ENCODE measurements around the gene CHRM5.

The CHRM5 gene

GRCh38 chr15:34102175-34102925, 134.1 kb downstream of the CHRM5 start:
- no peak for DNase-seq

GRCh38 chr15:34106423-34106822, 138.1 kb downstream of the CHRM5 start:
- DNase-seq: no peak

GRCh38 chr15:34107315-34107714, 139.0 kb downstream of the CHRM5 start:
- DNase-seq: no peak

- DNase-seq: peak; percentile 22 to 56
These were observed 141.7 kb downstream of the CHRM5 start for GRCh38 chr15:34109797-34110663.

GRCh38 chr15:34111488-34111887, 143.2 kb downstream of the CHRM5 start:
- DNase-seq: no peak

- DNase-seq: no peak
These were observed 145.9 kb downstream of the CHRM5 start for GRCh38 chr15:34114215-34114614.

- DNase-seq: no peak
These were observed 146.4 kb downstream of the CHRM5 start for GRCh38 chr15:34114739-34115138.

GRCh38 chr15:34116620-34117019, 148.3 kb downstream of the CHRM5 start:
- DNase-seq: no peak

Measured in Kasumi-1 (cell line).